HG03432 (cell line): ENCODE data around the gene RBMS3.
"Not testable (repeated sequence)": the region's sequence is repeated elsewhere in the genome, so short reads cannot be mapped to it uniquely, and the experiment has no call there.

ENCODE experiments used
- ATAC-seq: cut with Tn5 transposase; IDR thresholded peaks from one replicate; pipeline ENCODE4 v1.9.1; 2021; ENCODE audit warnings: mild to moderate bottlenecking, moderate library complexity; ENCODE audit not compliant: unreplicated experiment

RBMS3 gene

GRCh38 chr3:30044515-30044914 is 763.6 kb downstream of the RBMS3 start:
- ATAC-seq = no peak

- no peak for ATAC-seq
Measured at GRCh38 chr3:30048431-30048830, 767.6 kb downstream of the RBMS3 start.

- ATAC-seq = not testable (repeated sequence)
Measured at GRCh38 chr3:30050116-30050515, 769.2 kb downstream of the RBMS3 start.

- no peak for ATAC-seq
Measured at GRCh38 chr3:30059240-30059639, 778.4 kb downstream of the RBMS3 start.
